ENCODE measurements around the gene CAMK2A.

DNA sequence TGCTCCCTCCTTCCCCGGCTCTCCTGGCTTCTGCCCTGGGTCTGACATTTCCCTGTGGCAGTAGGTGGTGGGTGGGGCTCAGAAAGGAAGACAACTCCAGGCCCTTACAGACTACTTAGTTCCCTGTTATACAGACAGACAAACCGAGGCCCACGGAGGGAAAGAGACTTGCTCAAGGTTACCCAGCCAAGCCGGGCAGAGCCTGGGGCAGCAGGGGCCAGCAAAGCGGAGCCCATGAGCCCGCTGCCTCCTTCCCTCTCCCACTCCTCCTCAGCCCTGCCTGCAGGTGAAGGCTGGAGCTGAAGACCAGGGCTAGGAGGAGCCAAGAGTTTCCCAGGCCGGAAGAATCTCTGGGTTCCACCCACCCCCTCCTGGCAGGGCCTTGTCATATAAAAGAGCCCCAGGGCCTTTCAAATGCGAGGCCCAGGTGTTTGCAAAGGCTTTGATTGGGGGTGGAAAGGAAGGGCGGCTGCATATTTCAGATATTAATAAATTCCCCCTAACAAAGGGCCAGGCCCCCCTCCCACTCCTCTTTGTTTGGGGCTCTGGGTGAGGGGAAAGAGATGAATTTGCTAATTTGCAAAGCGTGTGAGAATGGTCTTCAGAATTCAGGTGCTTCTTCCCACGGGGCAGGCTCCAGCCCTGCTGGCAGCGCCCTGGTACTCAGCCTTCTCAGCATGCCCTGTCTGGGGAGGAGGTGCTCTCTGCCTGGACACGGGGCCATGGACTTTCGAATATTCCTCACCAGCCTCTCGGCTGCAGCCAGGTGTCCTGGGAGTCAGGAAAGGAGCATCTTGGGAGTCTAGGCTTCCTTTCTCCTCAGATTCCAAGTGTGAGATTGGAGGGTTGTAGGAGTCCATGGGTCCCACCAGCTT, 78.2 kb downstream of the CAMK2A start:
- TF ChIP-seq EZH2 (IDR thresholded peaks at IDR 0.05; ENCODE audit: low read length, missing control alignments), result no peak
- no peak for TF ChIP-seq CTCF (conservative IDR thresholded peaks at IDR 0.05 in 1 of 2, IDR thresholded peaks at IDR 0.05 in 1 of 2; ENCODE audit: low read depth in 1 of 2, low read length in 2 of 2)

Data from fibroblast of lung (primary cell).